ENCODE measurements around the gene ZNRF3.

Gene ZNRF3

GRCh38 chr22:28893810-28894209 lies 10.4 kb downstream of the ZNRF3 start:
- no peaks in the 10 kb centered on the region for H3K9me3 ChIP-seq (ENCODE audit: severe bottlenecking)
- no peak for TF ChIP-seq CTCF (IDR thresholded peaks at IDR 0.05; ENCODE audit: low read depth, low read length)
- no peak overlapping the region for H3K27ac ChIP-seq
- H3K4me3 ChIP-seq (ENCODE audit: low read depth, low read length): no peak overlapping the region
- no peaks in the 10 kb centered on the region for H3K27me3 ChIP-seq (ENCODE audit: insufficient read depth, low read depth, severe bottlenecking)
- DNase-seq: no peak
- H3K36me3 ChIP-seq: no peaks in the 10 kb centered on the region

- peak; percentile 56 for DNase-seq
- no peak for TF ChIP-seq CTCF (IDR thresholded peaks at IDR 0.05; ENCODE audit: low read depth, low read length)
- no peaks in the 10 kb centered on the region for H3K9me3 ChIP-seq (ENCODE audit: severe bottlenecking)
- H3K27me3 ChIP-seq (ENCODE audit: insufficient read depth, low read depth, severe bottlenecking): no peaks in the 10 kb centered on the region
- H3K4me3 ChIP-seq (ENCODE audit: low read depth, low read length): no peak overlapping the region
- no peak overlapping the region for H3K27ac ChIP-seq
- no peaks in the 10 kb centered on the region for H3K36me3 ChIP-seq
Measured at GRCh38 chr22:28894334-28894733, 11.0 kb downstream of the ZNRF3 start.

- TF ChIP-seq CTCF (IDR thresholded peaks at IDR 0.05; ENCODE audit: low read depth, low read length): no peak
- no peaks in the 10 kb centered on the region for H3K9me3 ChIP-seq (ENCODE audit: severe bottlenecking)
- H3K4me3 ChIP-seq (ENCODE audit: low read depth, low read length): no peak overlapping the region
- no peak overlapping the region for H3K27ac ChIP-seq
- H3K27me3 ChIP-seq (ENCODE audit: insufficient read depth, low read depth, severe bottlenecking): no peaks in the 10 kb centered on the region
- no peaks in the 10 kb centered on the region for H3K36me3 ChIP-seq
- DNase-seq: no peak
Measured at GRCh38 chr22:28894807-28895206, 11.4 kb downstream of the ZNRF3 start.

- DNase-seq: no peak
- TF ChIP-seq CTCF (IDR thresholded peaks at IDR 0.05; ENCODE audit: low read depth, low read length): no peak
- H3K4me3 ChIP-seq (ENCODE audit: low read depth, low read length): no peak overlapping the region
- H3K36me3 ChIP-seq: no peaks in the 10 kb centered on the region
- no peak overlapping the region for H3K27ac ChIP-seq
- H3K27me3 ChIP-seq (ENCODE audit: insufficient read depth, low read depth, severe bottlenecking): no peaks in the 10 kb centered on the region
- H3K9me3 ChIP-seq (ENCODE audit: severe bottlenecking): no peaks in the 10 kb centered on the region
Measured at GRCh38 chr22:28896611-28897010, 13.2 kb downstream of the ZNRF3 start.

DNA sequence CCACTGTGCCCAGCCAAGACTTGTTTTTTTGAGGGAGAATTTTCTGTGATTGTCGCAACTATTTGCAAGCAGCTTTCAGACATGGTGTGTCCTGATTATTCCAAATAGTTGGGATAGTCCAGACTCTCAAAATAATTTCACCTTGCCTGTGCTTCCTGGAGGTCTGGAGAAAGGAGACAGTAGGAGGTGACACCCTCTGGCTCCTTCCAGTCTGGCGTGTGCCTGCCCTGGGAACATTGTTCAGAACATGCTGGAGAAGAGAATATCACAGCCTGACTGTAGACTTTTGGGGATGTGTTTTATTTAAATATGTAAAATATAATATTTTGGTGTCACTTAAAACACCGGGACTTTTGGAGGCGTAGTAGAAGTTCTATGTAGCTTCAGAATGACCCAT lies 14.9 kb downstream of the ZNRF3 start:
- DNase-seq: no peak
- no peaks in the 10 kb centered on the region for H3K27me3 ChIP-seq (ENCODE audit: insufficient read depth, low read depth, severe bottlenecking)
- no peaks in the 10 kb centered on the region for H3K36me3 ChIP-seq
- H3K9me3 ChIP-seq (ENCODE audit: severe bottlenecking): no peaks in the 10 kb centered on the region
- H3K27ac ChIP-seq: no peak overlapping the region
- H3K4me3 ChIP-seq (ENCODE audit: low read depth, low read length): no peak overlapping the region
- no peak for TF ChIP-seq CTCF (IDR thresholded peaks at IDR 0.05; ENCODE audit: low read depth, low read length)

- H3K27me3 ChIP-seq (ENCODE audit: insufficient read depth, low read depth, severe bottlenecking): no peaks in the 10 kb centered on the region
- H3K9me3 ChIP-seq (ENCODE audit: severe bottlenecking): no peaks in the 10 kb centered on the region
- no peak overlapping the region for H3K4me3 ChIP-seq (ENCODE audit: low read depth, low read length)
- DNase-seq: no peak
- no peaks in the 10 kb centered on the region for H3K36me3 ChIP-seq
- no peak overlapping the region for H3K27ac ChIP-seq
- no peak for TF ChIP-seq CTCF (IDR thresholded peaks at IDR 0.05; ENCODE audit: low read depth, low read length)
Measured at GRCh38 chr22:28899199-28899853, 16.0 kb downstream of the ZNRF3 start.
